Trophoblast cell (in vitro differentiated cells and primary cell): ENCODE measurements around the gene ATP10B.

ENCODE experiments used
- DNase-seq, 2 donors: peaks; one replicate each; pipeline ENCODE4 v3.0.0-alpha.2; 2016
- H2AFZ ChIP-seq: 2 replicates; pipeline ENCODE4 v1.6.1; 2013; ENCODE audit warnings: low read length, moderate library complexity, mild to moderate bottlenecking; ENCODE audit not compliant: insufficient read depth, poor library complexity
- H2AK5ac ChIP-seq: 2 replicates; pipeline ENCODE4 v1.6.1; 2013; ENCODE audit warnings: mild to moderate bottlenecking, low read length
- H2BK120ac ChIP-seq: 2 replicates; pipeline ENCODE4 v1.6.1; 2013; ENCODE audit warnings: low read length, mild to moderate bottlenecking, moderate library complexity; ENCODE audit not compliant: insufficient read depth, poor library complexity
- H2BK12ac ChIP-seq: 2 replicates; pipeline ENCODE4 v1.6.1; 2013; ENCODE audit warnings: mild to moderate bottlenecking, low read length, moderate library complexity
- H2BK5ac ChIP-seq: 2 replicates; pipeline ENCODE4 v1.6.1; 2013; ENCODE audit warnings: low read length, low read depth, moderate library complexity, mild to moderate bottlenecking; ENCODE audit not compliant: poor library complexity
- H3K14ac ChIP-seq: 2 replicates; pipeline ENCODE4 v1.6.1; 2013; ENCODE audit warnings: mild to moderate bottlenecking, low read length
- H3K18ac ChIP-seq: 2 replicates; pipeline ENCODE4 v1.6.1; 2013; ENCODE audit warnings: mild to moderate bottlenecking, low read length
- H3K23ac ChIP-seq: 2 replicates; pipeline ENCODE4 v1.6.1; 2013; ENCODE audit warnings: low read length
- H3K27ac ChIP-seq: 2 replicates; pipeline ENCODE4 v1.5.1; 2013; ENCODE audit warnings: low read depth, mild to moderate bottlenecking, inconsistent platforms, low read length, moderate library complexity
- H3K27me3 ChIP-seq: 2 replicates; pipeline ENCODE4 v1.6.1; 2013; ENCODE audit warnings: inconsistent platforms, mild to moderate bottlenecking, low read length, moderate library complexity; ENCODE audit not compliant: insufficient read depth
- H3K36me3 ChIP-seq, 2 experiments: 1 replicate in 1 of 2; 2 replicates in 1 of 2; pipeline ENCODE4 v1.6.1; 2013; ENCODE audit warnings: low read length in 2 of 2, mild to moderate bottlenecking in 2 of 2, moderate library complexity in 1 of 2; ENCODE audit not compliant: insufficient read depth in 2 of 2, control insufficient read depth in 1 of 2
- H3K4ac ChIP-seq: 2 replicates; pipeline ENCODE4 v1.6.1; 2013; ENCODE audit warnings: low read depth, mild to moderate bottlenecking, low read length, moderate library complexity
- H3K4me1 ChIP-seq, 2 experiments: 1 replicate in 1 of 2; 2 replicates in 1 of 2; pipeline ENCODE4 v1.6.1; 2013; ENCODE audit warnings: low read length in 2 of 2, mild to moderate bottlenecking in 2 of 2, moderate library complexity in 1 of 2; ENCODE audit not compliant: insufficient read depth in 2 of 2, control insufficient read depth in 1 of 2
- H3K4me2 ChIP-seq: 2 replicates; pipeline ENCODE4 v1.6.1; 2013; ENCODE audit warnings: inconsistent platforms, mild to moderate bottlenecking, low read length, moderate library complexity
- H3K4me3 ChIP-seq: 2 replicates; pipeline ENCODE4 v1.5.1; 2013; ENCODE audit warnings: mild to moderate bottlenecking, low read depth, low read length, inconsistent platforms
- H3K79me1 ChIP-seq: one replicate; pipeline ENCODE4 v1.6.1; 2013; ENCODE audit warnings: low read length
- H3K79me2 ChIP-seq: 2 replicates; pipeline ENCODE4 v1.6.1; 2013; ENCODE audit warnings: low read length, mild to moderate bottlenecking; ENCODE audit not compliant: control insufficient read depth, insufficient read depth, poor library complexity
- H3K9ac ChIP-seq: 2 replicates; pipeline ENCODE4 v1.6.1; 2013; ENCODE audit warnings: mild to moderate bottlenecking, low read length
- H3K9me3 ChIP-seq: 2 replicates; pipeline ENCODE4 v1.6.1; 2013; ENCODE audit warnings: low read depth, mild to moderate bottlenecking, control low read depth, inconsistent platforms, low read length; ENCODE audit not compliant: insufficient read depth
- H4K12ac ChIP-seq: 2 replicates; pipeline ENCODE4 v1.6.1; 2013; ENCODE audit warnings: low read depth, mild to moderate bottlenecking, low read length, moderate library complexity
- H4K8ac ChIP-seq: 2 replicates; pipeline ENCODE4 v1.6.1; 2013; ENCODE audit warnings: low read depth, mild to moderate bottlenecking, low read length, moderate library complexity
- H4K91ac ChIP-seq: one replicate; pipeline ENCODE4 v1.6.1; 2013; ENCODE audit warnings: low read depth, mild to moderate bottlenecking, low read length, moderate library complexity
- WGBS: extraction: QIAGEN DNeasy Blood & Tissue Kit; methylation state at CpG from one replicate; pipeline ENCODE4 v1.1.7; 2013; ENCODE audit warnings: missing lambda C conversion rate; ENCODE audit not compliant: insufficient read length, insufficient coverage; ENCODE audit errors: extremely low coverage; 5-methylcytosine and 5-hydroxymethylcytosine counted together

ATP10B gene

GRCh38 chr5:160514191-160514590 lies 337.8 kb downstream of the ATP10B start:
- WGBS, result no CpG with 5 or more reads among the region's 2 CpGs
- DNase-seq, result no peak

GRCh38 chr5:160513485-160513884 lies 338.5 kb downstream of the ATP10B start:
- no peak overlapping the region for H3K27ac ChIP-seq
- H3K4me3 ChIP-seq, result no peak overlapping the region
- no peak overlapping the region for H2AFZ ChIP-seq
- no peak overlapping the region for H2BK120ac ChIP-seq
- H3K4me2 ChIP-seq, result no peak overlapping the region
- peaks cover 2% of the 10 kb centered on the region for H3K79me1 ChIP-seq
- H3K23ac ChIP-seq, result no peak overlapping the region
- DNase-seq, result no peak
- no peaks in the 10 kb centered on the region for H3K36me3 ChIP-seq
- peaks cover 3% of the 10 kb centered on the region in 2 experiments for H3K4me1 ChIP-seq
- no peaks in the 10 kb centered on the region for H3K27me3 ChIP-seq
- no peak overlapping the region for H3K18ac ChIP-seq
- H3K79me2 ChIP-seq, result no peaks in the 10 kb centered on the region
- no peak overlapping the region for H3K9ac ChIP-seq
- H3K14ac ChIP-seq, result no peak overlapping the region
- H4K91ac ChIP-seq, result no peak overlapping the region
- H4K12ac ChIP-seq, result no peak overlapping the region
- H3K4ac ChIP-seq, result no peak overlapping the region
- no peaks in the 10 kb centered on the region for H3K9me3 ChIP-seq
- H2BK5ac ChIP-seq, result no peak overlapping the region
- H2BK12ac ChIP-seq, result no peak overlapping the region
- H2AK5ac ChIP-seq, result no peak overlapping the region
- H4K8ac ChIP-seq, result no peak overlapping the region

More at GRCh38 chr5:160514191-160514590, 337.8 kb downstream of the ATP10B start:
- H3K27ac ChIP-seq, result no peak overlapping the region
- H3K79me2 ChIP-seq, result no peaks in the 10 kb centered on the region
- peaks cover 2% of the 10 kb centered on the region for H3K79me1 ChIP-seq
- H2BK5ac ChIP-seq, result no peak overlapping the region
- H3K27me3 ChIP-seq, result no peaks in the 10 kb centered on the region
- no peak overlapping the region for H4K91ac ChIP-seq
- no peak overlapping the region for H3K9ac ChIP-seq
- no peak overlapping the region for H2AK5ac ChIP-seq
- H4K8ac ChIP-seq, result no peak overlapping the region
- H3K4me2 ChIP-seq, result no peak overlapping the region
- H2BK120ac ChIP-seq, result no peak overlapping the region
- no peak overlapping the region for H3K4ac ChIP-seq
- H3K14ac ChIP-seq, result no peak overlapping the region
- no peak overlapping the region for H3K23ac ChIP-seq
- no peak overlapping the region for H3K4me3 ChIP-seq
- H2AFZ ChIP-seq, result no peak overlapping the region
- no peaks in the 10 kb centered on the region for H3K36me3 ChIP-seq
- no peaks in the 10 kb centered on the region for H3K9me3 ChIP-seq
- H2BK12ac ChIP-seq, result no peak overlapping the region
- H3K18ac ChIP-seq, result no peak overlapping the region
- H3K4me1 ChIP-seq, result peaks cover 3% of the 10 kb centered on the region in 2 experiments
- H4K12ac ChIP-seq, result no peak overlapping the region
